Mammary epithelial cell (primary cell): ENCODE results near the gene TP53TG5.

Source experiments
- CTCF ChIP-seq, 2 donors: IDR thresholded peaks in 1 of 2; conservative IDR thresholded peaks in 1 of 2; 2 replicates each; pipeline ENCODE4 v1.5.1; 2011 to 2012; ENCODE audit warnings: inconsistent platforms in 2 of 2, low read length in 2 of 2, mild to moderate bottlenecking in 2 of 2, control low read depth in 1 of 2, low read depth in 1 of 2; ENCODE audit not compliant: insufficient read depth in 1 of 2; ENCODE audit errors: extremely low read depth in 1 of 2
- EZH2 ChIP-seq: IDR thresholded peaks from 2 replicates; pipeline ENCODE4 v1.6.1; 2012; ENCODE audit warnings: low read length, inconsistent platforms, borderline replicate concordance

GRCh38 chr20:45340236-45340847 lies 37.8 kb downstream of the TP53TG5 start:
- TF ChIP-seq EZH2 (no peak), CTCF (conservative IDR thresholded peaks at IDR 0.05 in 1 of 2, IDR thresholded peaks at IDR 0.05 in 1 of 2; ENCODE audit: extremely low read depth in 1 of 2, insufficient read depth in 1 of 2, low read depth in 1 of 2, low read length in 2 of 2) (no peak)
